ENCODE measurements around the gene REV3L.
"Not testable (repeated sequence)": the region's sequence is repeated elsewhere in the genome, so short reads cannot be mapped to it uniquely, and the experiment has no call there.

The REV3L gene

DNA sequence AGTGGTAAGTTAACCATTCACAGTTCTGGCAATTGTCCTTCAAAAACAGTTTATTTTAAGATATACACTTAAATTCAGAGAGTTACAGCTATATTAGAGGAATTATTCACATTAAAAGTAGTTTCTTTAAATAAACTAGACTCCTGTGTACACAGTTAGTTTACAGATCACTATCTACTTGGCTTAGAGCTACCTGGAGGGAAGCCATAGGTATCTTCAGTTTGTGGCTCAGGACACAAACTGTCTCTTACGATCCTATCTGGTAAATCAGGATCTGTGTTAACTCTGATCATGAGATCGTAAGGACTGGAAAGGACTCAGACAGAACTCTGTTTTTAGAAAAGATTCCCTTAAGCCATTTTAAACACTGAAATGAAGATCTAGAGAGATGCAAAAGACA, 160.9 kb downstream of the REV3L start:
- Histone ChIP-seq H3K4me3 (ENCODE audit: insufficient read depth, low read length, poor library complexity, severe bottlenecking) (no peak overlapping the region), H3K4me2 (ENCODE audit: low read depth, low read length, poor library complexity, severe bottlenecking) (no peak overlapping the region), H3K9ac (ENCODE audit: low read length) (no peak overlapping the region), H3F3A (ENCODE audit: insufficient read depth) (no peaks in the 10 kb centered on the region), H3K9me3 (ENCODE audit: insufficient read depth, low read length) (no peaks in the 10 kb centered on the region), H3K9me2 (replicated peaks; ENCODE audit: insufficient read depth, low read length) (no peaks in the 10 kb centered on the region), H3K36me3 (ENCODE audit: low read length) (peaks cover 20% of the 10 kb centered on the region), H3K27ac (ENCODE audit: low read depth, low read length) (no peak overlapping the region), H4K20me1 (ENCODE audit: low read depth, low read length) (no peaks in the 10 kb centered on the region), H3K27me3 (ENCODE audit: low read length) (no peaks in the 10 kb centered on the region), H3K79me2 (ENCODE audit: insufficient read depth, low read length) (no peaks in the 10 kb centered on the region), H2AFZ (ENCODE audit: low read depth, low read length, severe bottlenecking) (no peak overlapping the region)
- no peak for TF ChIP-seq EZH2phosphoT487 (conservative IDR thresholded peaks at IDR 0.05; ENCODE audit: low read length)
- TF ChIP-seq, protein P1, sequence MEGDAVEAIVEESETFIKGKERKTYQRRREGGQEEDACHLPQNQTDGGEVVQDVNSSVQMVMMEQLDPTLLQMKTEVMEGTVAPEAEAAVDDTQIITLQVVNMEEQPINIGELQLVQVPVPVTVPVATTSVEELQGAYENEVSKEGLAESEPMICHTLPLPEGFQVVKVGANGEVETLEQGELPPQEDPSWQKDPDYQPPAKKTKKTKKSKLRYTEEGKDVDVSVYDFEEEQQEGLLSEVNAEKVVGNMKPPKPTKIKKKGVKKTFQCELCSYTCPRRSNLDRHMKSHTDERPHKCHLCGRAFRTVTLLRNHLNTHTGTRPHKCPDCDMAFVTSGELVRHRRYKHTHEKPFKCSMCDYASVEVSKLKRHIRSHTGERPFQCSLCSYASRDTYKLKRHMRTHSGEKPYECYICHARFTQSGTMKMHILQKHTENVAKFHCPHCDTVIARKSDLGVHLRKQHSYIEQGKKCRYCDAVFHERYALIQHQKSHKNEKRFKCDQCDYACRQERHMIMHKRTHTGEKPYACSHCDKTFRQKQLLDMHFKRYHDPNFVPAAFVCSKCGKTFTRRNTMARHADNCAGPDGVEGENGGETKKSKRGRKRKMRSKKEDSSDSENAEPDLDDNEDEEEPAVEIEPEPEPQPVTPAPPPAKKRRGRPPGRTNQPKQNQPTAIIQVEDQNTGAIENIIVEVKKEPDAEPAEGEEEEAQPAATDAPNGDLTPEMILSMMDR (IDR thresholded peaks at IDR 0.05; ENCODE audit: insufficient read depth, low read length, poor library complexity, severe bottlenecking), result no peak

DNA sequence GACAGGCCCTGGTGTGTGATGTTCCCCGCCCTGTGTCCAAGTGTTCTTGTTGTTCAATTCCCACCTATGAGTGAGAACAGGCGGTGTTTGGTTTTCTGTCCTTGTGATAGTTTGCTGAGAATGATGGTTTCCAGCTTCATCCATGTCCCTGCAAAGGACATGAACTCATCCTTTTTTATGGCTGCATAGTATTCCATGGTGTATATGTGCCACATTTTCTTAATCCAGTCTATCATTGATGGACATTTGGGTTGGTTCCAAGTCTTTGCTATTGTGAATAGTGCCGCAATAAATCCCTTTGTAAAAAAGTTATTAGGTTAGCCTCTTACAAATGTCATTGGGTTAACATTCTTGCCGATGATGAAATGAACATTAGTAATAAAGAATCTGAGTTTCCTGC, 175.1 kb downstream of the REV3L start:
- H3K36me3 ChIP-seq (ENCODE audit: low read length), result peaks cover 34% of the 10 kb centered on the region

DNA sequence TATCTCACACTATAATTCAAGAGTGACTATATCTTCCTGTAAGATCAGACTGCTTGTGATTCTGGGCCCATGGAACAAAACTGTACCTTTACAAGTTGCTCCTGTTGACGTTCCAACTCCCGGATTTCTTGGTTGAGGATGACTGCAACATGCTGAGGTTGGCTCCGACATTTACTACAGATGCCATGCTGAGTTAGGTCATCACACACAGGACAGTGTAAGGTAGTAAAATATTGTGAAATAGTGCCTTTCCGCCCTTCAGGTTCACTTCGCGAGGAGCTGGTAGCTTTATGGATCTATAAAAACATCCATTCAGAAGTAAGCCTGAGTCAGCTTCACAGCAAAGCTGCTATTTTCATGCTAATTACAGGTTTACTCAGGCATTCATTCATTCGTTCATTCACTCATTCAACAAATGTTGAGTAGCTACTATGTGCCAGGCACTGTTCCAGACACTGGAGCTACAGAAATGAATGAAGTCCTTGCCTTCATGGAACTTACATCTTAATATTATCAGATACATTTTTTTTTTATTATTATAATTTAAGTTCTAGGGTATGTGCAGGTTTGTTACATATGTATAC, 175.7 kb downstream of the REV3L start:
- H3K27ac ChIP-seq (ENCODE audit: low read depth, low read length), result no peak overlapping the region
- H3K79me2 ChIP-seq (ENCODE audit: insufficient read depth, low read length), result no peaks in the 10 kb centered on the region
- H3K9me3 ChIP-seq (ENCODE audit: insufficient read depth, low read length), result no peaks in the 10 kb centered on the region
- H3F3A ChIP-seq (ENCODE audit: insufficient read depth), result peaks cover 4% of the 10 kb centered on the region; the same call in 1 of the 2 replicates
- no peaks in the 10 kb centered on the region for H4K20me1 ChIP-seq (ENCODE audit: low read depth, low read length)
- H2AFZ ChIP-seq (ENCODE audit: low read depth, low read length, severe bottlenecking), result no peak overlapping the region
- H3K27me3 ChIP-seq (ENCODE audit: low read length), result no peaks in the 10 kb centered on the region
- H3K36me3 ChIP-seq (ENCODE audit: low read length), result peaks cover 31% of the 10 kb centered on the region
- H3K4me2 ChIP-seq (ENCODE audit: low read depth, low read length, poor library complexity, severe bottlenecking), result no peak overlapping the region
- H3K9ac ChIP-seq (ENCODE audit: low read length), result no peak overlapping the region
- no peak overlapping the region for H3K4me3 ChIP-seq (ENCODE audit: insufficient read depth, low read length, poor library complexity, severe bottlenecking)
- no peaks in the 10 kb centered on the region for H3K9me2 ChIP-seq (replicated peaks; ENCODE audit: insufficient read depth, low read length)
- no peak for TF ChIP-seq EZH2phosphoT487 (conservative IDR thresholded peaks at IDR 0.05; ENCODE audit: low read length)
- TF ChIP-seq, protein P1 (IDR thresholded peaks at IDR 0.05; ENCODE audit: insufficient read depth, low read length, poor library complexity, severe bottlenecking), result no peak

More for the DNA sequence above, 175.1 kb downstream of the REV3L start:
- H3K27me3 ChIP-seq (ENCODE audit: low read length); H3K9me3 ChIP-seq (ENCODE audit: insufficient read depth, low read length); H3K4me2 ChIP-seq (ENCODE audit: low read depth, low read length, poor library complexity, severe bottlenecking); H3K27ac ChIP-seq (ENCODE audit: low read depth, low read length); H3K9ac ChIP-seq (ENCODE audit: low read length); H3K9me2 ChIP-seq (replicated peaks; ENCODE audit: insufficient read depth, low read length); H3F3A ChIP-seq (ENCODE audit: insufficient read depth); H3K79me2 ChIP-seq (ENCODE audit: insufficient read depth, low read length); H4K20me1 ChIP-seq (ENCODE audit: low read depth, low read length); H3K4me3 ChIP-seq (ENCODE audit: insufficient read depth, low read length, poor library complexity, severe bottlenecking); H2AFZ ChIP-seq (ENCODE audit: low read depth, low read length, severe bottlenecking): not testable (repeated sequence)

DNA sequence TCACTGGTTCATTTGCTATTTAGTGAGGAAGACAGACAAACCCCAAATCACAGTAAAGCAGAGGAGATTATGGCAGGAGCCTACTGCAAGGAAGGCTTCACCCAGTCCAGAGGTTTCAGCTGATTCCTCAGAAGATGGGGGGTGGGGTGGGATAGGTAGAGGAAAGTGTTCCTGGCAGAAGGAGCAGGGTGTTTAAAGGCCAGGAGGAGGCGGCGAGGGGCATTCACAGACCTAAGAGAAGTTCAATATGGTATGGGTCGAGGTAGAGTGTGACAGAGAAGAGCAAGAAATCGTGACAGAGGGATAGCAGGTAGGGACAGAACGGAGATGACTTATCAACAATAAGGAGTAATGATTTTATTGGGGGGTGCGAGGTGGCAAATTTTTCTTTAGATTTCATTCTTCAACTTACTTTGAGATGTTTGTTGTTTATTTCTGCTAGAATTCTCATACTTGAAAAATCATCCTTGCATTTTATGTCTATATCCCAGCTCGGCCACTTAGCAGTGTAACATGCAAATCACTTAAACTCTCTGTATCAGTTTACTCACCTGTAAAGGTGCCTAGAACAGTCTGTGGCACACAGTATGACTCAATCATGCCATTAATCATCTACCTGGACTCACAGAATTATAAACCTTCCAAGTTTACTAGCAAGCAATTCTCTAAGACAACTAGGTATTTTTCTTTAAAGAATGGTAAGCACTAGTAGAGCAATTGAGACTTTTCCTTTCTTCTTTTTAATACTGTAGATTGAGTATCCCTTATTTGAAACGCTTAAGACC, 176.7 kb downstream of the REV3L start:
- Histone ChIP-seq H3K9me3 (ENCODE audit: insufficient read depth, low read length) (no peaks in the 10 kb centered on the region), H3F3A (ENCODE audit: insufficient read depth) (peaks cover 5% of the 10 kb centered on the region; the same call in 1 of the 2 replicates), H3K79me2 (ENCODE audit: insufficient read depth, low read length) (no peaks in the 10 kb centered on the region), H4K20me1 (ENCODE audit: low read depth, low read length) (no peaks in the 10 kb centered on the region), H3K27me3 (ENCODE audit: low read length) (no peaks in the 10 kb centered on the region), H3K27ac (ENCODE audit: low read depth, low read length) (no peak overlapping the region), H3K4me2 (ENCODE audit: low read depth, low read length, poor library complexity, severe bottlenecking) (no peak overlapping the region), H3K36me3 (ENCODE audit: low read length) (peaks cover 34% of the 10 kb centered on the region), H2AFZ (ENCODE audit: low read depth, low read length, severe bottlenecking) (no peak overlapping the region), H3K9ac (ENCODE audit: low read length) (no peak overlapping the region), H3K9me2 (replicated peaks; ENCODE audit: insufficient read depth, low read length) (no peaks in the 10 kb centered on the region), H3K4me3 (ENCODE audit: insufficient read depth, low read length, poor library complexity, severe bottlenecking) (no peak overlapping the region)
- no peak for TF ChIP-seq EZH2phosphoT487 (conservative IDR thresholded peaks at IDR 0.05; ENCODE audit: low read length)
- TF ChIP-seq, protein P1 (IDR thresholded peaks at IDR 0.05; ENCODE audit: insufficient read depth, low read length, poor library complexity, severe bottlenecking), result no peak

Measured in SU-DHL-6 (cell line).